HS-27A (cell line): ENCODE data around the gene UTS2.
A peak's percentile ranks its signal among the peaks of the same experiment; 100 is the strongest.

Source experiments
- DNase-seq: peaks from one replicate; pipeline ENCODE4 v3.0.0-alpha.2; 2012; ENCODE audit warnings: low read depth, missing footprints

Gene UTS2

DNA sequence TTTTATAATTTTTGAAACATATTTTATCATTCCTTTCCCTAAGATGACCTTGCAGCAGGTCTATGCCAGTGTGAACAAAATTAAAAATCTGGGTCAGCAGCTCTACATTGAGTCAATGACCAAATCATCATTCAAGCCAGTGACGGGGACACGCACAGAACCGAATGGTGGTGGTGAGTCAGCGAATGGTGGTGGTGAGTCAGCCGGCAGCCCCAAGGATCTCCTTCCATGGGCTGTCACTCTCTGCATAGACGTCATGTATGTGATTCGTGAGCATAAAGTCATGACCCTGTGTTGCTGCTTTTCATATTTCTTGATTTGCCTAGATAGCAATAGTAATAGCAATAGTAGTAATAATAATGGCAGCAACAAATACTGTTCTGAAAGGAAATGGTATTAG, 42.5 kb downstream of the UTS2 start:
- peak; percentile 74 for DNase-seq

GRCh38 chr1:7809742-7810141, 43.1 kb downstream of the UTS2 start:
- DNase-seq: no peak

- no peak for DNase-seq
Observed at GRCh38 chr1:7808253-7808844, 44.5 kb downstream of the UTS2 start.

- no peak for DNase-seq
Observed at GRCh38 chr1:7805460-7805859, 47.4 kb downstream of the UTS2 start.
